ENCODE data around the gene GPD1L. TPM values are rescaled to one million over a fixed set of nuclear protein-coding genes. Genes with fewer than 3 reads are reported as not detected.
A peak's percentile ranks its signal among the peaks of the same experiment; 100 is the strongest.

GPD1L gene
- total and polyA plus RNA-seq, 10 of the 15 experiments (the other 5 are each of a cell fraction or from before 2014, with no cell fraction given) = 0.77 to 4.8 (median 3.9) TPM

DNA sequence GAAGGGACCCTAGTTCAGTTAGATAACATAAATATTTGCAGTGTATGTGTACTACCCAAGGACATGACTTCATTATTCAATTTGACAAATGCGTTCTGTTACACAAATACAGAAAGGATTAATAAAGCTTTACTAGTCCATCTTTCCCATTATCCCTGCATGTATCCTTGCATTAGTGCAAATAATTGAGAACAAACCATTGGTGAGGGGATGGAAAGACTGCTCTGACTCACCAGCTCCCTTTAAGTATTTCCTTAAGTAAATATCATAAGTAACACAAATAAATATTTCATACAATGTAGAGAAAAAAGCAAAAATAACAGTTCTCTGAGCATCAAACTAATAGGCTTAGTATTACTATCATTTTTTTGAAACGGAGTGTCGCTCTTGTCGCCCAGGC is 1.9 kb upstream of the GPD1L start:
- Histone ChIP-seq H3K27ac (ENCODE audit: control insufficient read depth, insufficient read depth) (no peak overlapping the region), H3K9me3 (replicated peaks; ENCODE audit: control insufficient read depth, insufficient read depth, low read length) (no peaks in the 10 kb centered on the region; the same call in 2 of the 3 replicates), H3K4me1 (ENCODE audit: control insufficient read depth, insufficient read depth, low read length) (peaks cover 9% of the 10 kb centered on the region), H2AFZ (ENCODE audit: control insufficient read depth, low read depth, low read length) (no peak overlapping the region), H3K27me3 (replicated peaks in 1 of 2; ENCODE audit: control insufficient read depth in 2 of 2, insufficient read depth in 2 of 2, low read length in 1 of 2) (no peaks in the 10 kb centered on the region), H3K36me3 (ENCODE audit: control insufficient read depth in 2 of 2, insufficient read depth in 2 of 2, low read length in 1 of 2) (no peaks in the 10 kb centered on the region), H3K4me3 (no peak overlapping the region), H3K9ac (ENCODE audit: control insufficient read depth, insufficient read depth, low read length) (no peak overlapping the region), H4K20me1 (ENCODE audit: control insufficient read depth, insufficient read depth) (no peaks in the 10 kb centered on the region), H3K4me2 (ENCODE audit: control insufficient read depth, insufficient read depth) (no peak overlapping the region), H3K79me2 (ENCODE audit: control insufficient read depth, insufficient read depth, low read length) (peaks cover 1% of the 10 kb centered on the region)
- DNase-seq (ENCODE audit: low read depth, low spot score) (no peak), ATAC-seq (no peak), FAIRE-seq (no peak)
- BruUV-seq (replicated peaks) = no TSS peak
- no peak for TF ChIP-seq RUNX3 (IDR thresholded peaks at IDR 0.05; ENCODE audit: low read length)
- no peak for TF ChIP-seq POLR2A (IDR thresholded peaks at IDR 0.05; ENCODE audit: low read depth, low read length)
- intact Hi-C loops (cut with micrococcal nuclease; ENCODE audit: unreplicated experiment) (no loop called here), in situ Hi-C loops (cut with MboI) (no loop called here)
- ChIA-PET POLR2A (no interaction called here), CTCF (interaction anchor here (0.9 kb wide), 1 partner anchor 85 kb away, joined by 3 read pairs; no protein-coding TSS in a partner anchor), RAD21 (ENCODE audit: unreplicated experiment) (no interaction called here), SMC1A (ENCODE audit: uncharacterized antibody, unreplicated experiment) (no interaction called here)
- WGBS (ENCODE audit: insufficient coverage, insufficient replicate concordance, low lambda C conversion rate, missing lambda C conversion rate) = 95% methylated on average over 4 of the region's 4 CpGs

DNA sequence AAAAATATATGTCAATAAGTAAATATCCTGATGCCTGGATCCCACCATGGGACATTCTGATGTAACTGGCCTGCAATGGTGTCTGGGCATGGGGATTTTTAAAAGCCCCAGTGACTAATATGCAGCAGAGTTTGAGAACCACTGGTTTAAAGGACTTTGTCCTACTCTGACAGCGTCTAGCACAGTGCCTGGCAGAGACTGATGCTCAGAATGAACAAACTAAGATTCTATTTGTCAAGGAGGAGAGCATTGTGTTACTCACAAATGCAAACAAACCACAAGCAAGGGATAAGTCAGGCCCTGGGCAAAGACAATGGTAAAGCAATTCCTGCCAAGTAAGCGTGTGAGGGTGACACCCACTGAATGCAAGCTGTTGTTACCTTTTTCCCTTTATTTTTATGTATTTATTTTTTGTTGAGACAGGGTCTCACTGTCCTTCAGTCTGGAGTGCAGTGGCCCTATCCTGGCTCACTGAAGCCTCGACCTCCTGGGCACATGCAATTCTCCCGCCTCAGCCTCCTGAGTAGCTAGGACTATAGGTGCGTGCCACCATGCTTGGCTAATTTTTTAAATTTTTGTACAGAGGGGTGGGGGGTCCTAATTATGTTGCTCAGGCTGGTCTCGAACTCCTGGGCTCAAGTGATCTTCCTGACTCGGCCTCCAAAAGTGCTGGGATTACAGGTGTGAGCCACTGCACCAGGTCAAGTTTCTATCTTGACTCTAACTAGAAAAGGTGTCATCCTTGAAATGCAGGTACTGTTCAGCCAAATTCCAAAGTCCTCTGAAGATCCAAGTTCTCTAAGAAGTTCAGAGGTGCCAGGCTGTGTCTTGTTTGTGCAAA is 909 bp upstream of the GPD1L start:
- intact Hi-C loops (cut with micrococcal nuclease; ENCODE audit: unreplicated experiment) (no loop called here), in situ Hi-C loops (cut with MboI) (no loop called here)
- SMC1A ChIA-PET (ENCODE audit: uncharacterized antibody, unreplicated experiment) = no interaction called here
- DNase-seq (ENCODE audit: low read depth, low spot score) (no peak), ATAC-seq (no peak), FAIRE-seq (no peak)
- no peak overlapping the region for H3K4me3 ChIP-seq
- H3K79me2 ChIP-seq (ENCODE audit: control insufficient read depth, insufficient read depth, low read length) = peaks cover 1% of the 10 kb centered on the region
- H3K27ac ChIP-seq (ENCODE audit: control insufficient read depth, insufficient read depth) = no peak overlapping the region
- H3K27me3 ChIP-seq (replicated peaks in 1 of 2; ENCODE audit: control insufficient read depth in 2 of 2, insufficient read depth in 2 of 2, low read length in 1 of 2) = no peaks in the 10 kb centered on the region
- no peaks in the 10 kb centered on the region for H4K20me1 ChIP-seq (ENCODE audit: control insufficient read depth, insufficient read depth)
- CTCF ChIA-PET = no interaction called here
- POLR2A ChIA-PET = no interaction called here
- H2AFZ ChIP-seq (ENCODE audit: control insufficient read depth, low read depth, low read length) = peak overlapping the region; percentile 98
- RAD21 ChIA-PET (ENCODE audit: unreplicated experiment) = no interaction called here
- TF ChIP-seq SREBF2 (IDR thresholded peaks at IDR 0.05; ENCODE audit: low read length) (no peak), MEF2B (IDR thresholded peaks at IDR 0.05; ENCODE audit: partially characterized antibody, poor library complexity, severe bottlenecking) (no peak), IRF4 (IDR thresholded peaks at IDR 0.05; ENCODE audit: low read depth, low read length) (no peak), ZNF274 (IDR thresholded peaks at IDR 0.05; ENCODE audit: insufficient read depth, insufficient read length) (no peak), MTA3 (IDR thresholded peaks at IDR 0.05; ENCODE audit: borderline replicate concordance, low read length) (no peak), BACH1 (IDR thresholded peaks at IDR 0.05; ENCODE audit: borderline replicate concordance) (no peak), SIX5 (IDR thresholded peaks at IDR 0.05; ENCODE audit: low read depth, low read length, severe bottlenecking) (no peak), MTA2 (IDR thresholded peaks at IDR 0.05; ENCODE audit: low read depth) (no peak), SIN3A (IDR thresholded peaks at IDR 0.05; ENCODE audit: low read depth, low read length) (no peak)
- TF ChIP-seq, protein P1, sequence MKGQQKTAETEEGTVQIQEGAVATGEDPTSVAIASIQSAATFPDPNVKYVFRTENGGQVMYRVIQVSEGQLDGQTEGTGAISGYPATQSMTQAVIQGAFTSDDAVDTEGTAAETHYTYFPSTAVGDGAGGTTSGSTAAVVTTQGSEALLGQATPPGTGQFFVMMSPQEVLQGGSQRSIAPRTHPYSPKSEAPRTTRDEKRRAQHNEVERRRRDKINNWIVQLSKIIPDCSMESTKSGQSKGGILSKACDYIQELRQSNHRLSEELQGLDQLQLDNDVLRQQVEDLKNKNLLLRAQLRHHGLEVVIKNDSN (IDR thresholded peaks at IDR 0.05; ENCODE audit: borderline replicate concordance, extremely low read length, insufficient read depth, low read depth, low read length) = no peak
- TF ChIP-seq, protein P2, sequence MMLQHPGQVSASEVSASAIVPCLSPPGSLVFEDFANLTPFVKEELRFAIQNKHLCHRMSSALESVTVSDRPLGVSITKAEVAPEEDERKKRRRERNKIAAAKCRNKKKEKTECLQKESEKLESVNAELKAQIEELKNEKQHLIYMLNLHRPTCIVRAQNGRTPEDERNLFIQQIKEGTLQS (IDR thresholded peaks at IDR 0.05; ENCODE audit: borderline replicate concordance, extremely low read depth, low read depth, low read length) = no peak
- TF ChIP-seq, protein P3, sequence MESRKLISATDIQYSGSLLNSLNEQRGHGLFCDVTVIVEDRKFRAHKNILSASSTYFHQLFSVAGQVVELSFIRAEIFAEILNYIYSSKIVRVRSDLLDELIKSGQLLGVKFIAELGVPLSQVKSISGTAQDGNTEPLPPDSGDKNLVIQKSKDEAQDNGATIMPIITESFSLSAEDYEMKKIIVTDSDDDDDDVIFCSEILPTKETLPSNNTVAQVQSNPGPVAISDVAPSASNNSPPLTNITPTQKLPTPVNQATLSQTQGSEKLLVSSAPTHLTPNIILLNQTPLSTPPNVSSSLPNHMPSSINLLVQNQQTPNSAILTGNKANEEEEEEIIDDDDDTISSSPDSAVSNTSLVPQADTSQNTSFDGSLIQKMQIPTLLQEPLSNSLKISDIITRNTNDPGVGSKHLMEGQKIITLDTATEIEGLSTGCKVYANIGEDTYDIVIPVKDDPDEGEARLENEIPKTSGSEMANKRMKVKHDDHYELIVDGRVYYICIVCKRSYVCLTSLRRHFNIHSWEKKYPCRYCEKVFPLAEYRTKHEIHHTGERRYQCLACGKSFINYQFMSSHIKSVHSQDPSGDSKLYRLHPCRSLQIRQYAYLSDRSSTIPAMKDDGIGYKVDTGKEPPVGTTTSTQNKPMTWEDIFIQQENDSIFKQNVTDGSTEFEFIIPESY (IDR thresholded peaks at IDR 0.05) = no peak
- no TSS peak for BruUV-seq (replicated peaks)
- H3K9me3 ChIP-seq (replicated peaks; ENCODE audit: control insufficient read depth, insufficient read depth, low read length) = no peaks in the 10 kb centered on the region; the same call in 2 of the 3 replicates
- 63% methylated on average over 7 of the region's 7 CpGs for WGBS (ENCODE audit: insufficient coverage, insufficient replicate concordance, low lambda C conversion rate, missing lambda C conversion rate)
- peak overlapping the region; percentile 98 for H3K4me2 ChIP-seq (ENCODE audit: control insufficient read depth, insufficient read depth)
- no peak overlapping the region; the same call in 1 of the 2 replicates for H3K9ac ChIP-seq (ENCODE audit: control insufficient read depth, insufficient read depth, low read length)
- H3K36me3 ChIP-seq (ENCODE audit: control insufficient read depth in 2 of 2, insufficient read depth in 2 of 2, low read length in 1 of 2) = no peaks in the 10 kb centered on the region
- peaks cover 9% of the 10 kb centered on the region for H3K4me1 ChIP-seq (ENCODE audit: control insufficient read depth, insufficient read depth, low read length)

All from GM12878 (cell line).